HL-60 (cell line): ENCODE data around the gene ELF2.

Experiments
- DNase-seq, 2 experiments: peaks; one replicate each; pipeline ENCODE4 v3.0.0-alpha.2; 2010 to 2020; ENCODE audit warnings: low read depth in 1 of 2, low spot score in 1 of 2
- H3K27ac ChIP-seq: fragments of 250-450 bp; sonication (Bioruptor Pico); replicated peaks from 2 replicates; pipeline ENCODE4 v1.5.1; 2020; ENCODE audit warnings: mild to moderate bottlenecking, moderate library complexity
- H3K27me3 ChIP-seq: fragments of 250-450 bp; sonication (Bioruptor Pico); 2 replicates; pipeline ENCODE4 v1.5.1; 2021; ENCODE audit warnings: mild to moderate bottlenecking, moderate library complexity; ENCODE audit not compliant: insufficient read depth, poor library complexity, severe bottlenecking
- H3K4me3 ChIP-seq: replicated peaks from 2 replicates; pipeline ENCODE4 v1.5.1; 2011; ENCODE audit warnings: mild to moderate bottlenecking, control low read depth, low read length; ENCODE audit not compliant: insufficient read depth
- CTCF ChIP-seq: IDR thresholded peaks from one replicate; pipeline ENCODE4 v1.5.1; 2011; ENCODE audit warnings: low read length, control low read depth, inconsistent platforms; ENCODE audit not compliant: insufficient read depth
- GABPA ChIP-seq: IDR thresholded peaks from 2 replicates; pipeline ENCODE4 v1.6.1; 2012; ENCODE audit warnings: low read depth
- POLR2AphosphoS5 ChIP-seq: IDR thresholded peaks from 2 replicates; pipeline ENCODE4 v1.6.1; 2012; ENCODE audit warnings: low read depth
- REST ChIP-seq: IDR thresholded peaks from 2 replicates; pipeline ENCODE4 v1.6.1; 2012; ENCODE audit warnings: low read depth; ENCODE audit not compliant: insufficient replicate concordance
- SPI1 ChIP-seq: IDR thresholded peaks from 2 replicates; pipeline ENCODE4 v1.6.1; 2012; ENCODE audit warnings: low read depth, mild to moderate bottlenecking, borderline replicate concordance

ELF2 gene

GRCh38 chr4:139212900-139213299 lies 35.9 kb upstream of the ELF2 start:
- Histone ChIP-seq H3K27me3 (no peaks in the 10 kb centered on the region), H3K27ac (0 out of 2 replicates have a peak overlapping the region, but pooled peaks have one; percentile 5), H3K4me3 (no peak overlapping the region)
- TF ChIP-seq GABPA (no peak), CTCF (no peak), SPI1 (no peak), POLR2AphosphoS5 (no peak), REST (no peak)
- DNase-seq = no peak

- DNase-seq = no peak
- Histone ChIP-seq H3K27ac (peak overlapping the region; percentile 94), H3K27me3 (no peaks in the 10 kb centered on the region), H3K4me3 (no peak overlapping the region)
- no peak for TF ChIP-seq POLR2AphosphoS5
- TF ChIP-seq CTCF = no peak
- no peak for TF ChIP-seq SPI1
- no peak for TF ChIP-seq REST
- no peak for TF ChIP-seq GABPA
These were observed 33.5 kb upstream of the ELF2 start for GRCh38 chr4:139210486-139210885.

GRCh38 chr4:139209470-139210063 lies 32.5 kb upstream of the ELF2 start:
- no peak for DNase-seq
- peak overlapping the region; percentile 94 for H3K27ac ChIP-seq
- no peaks in the 10 kb centered on the region for H3K27me3 ChIP-seq
- TF ChIP-seq CTCF = no peak
- no peak for TF ChIP-seq POLR2AphosphoS5
- no peak for TF ChIP-seq SPI1
- no peak for TF ChIP-seq REST
- no peak for TF ChIP-seq GABPA
- no peak overlapping the region for H3K4me3 ChIP-seq
